ENCODE data around the gene AKR1B1. TPM values are rescaled to one million over a fixed set of nuclear protein-coding genes. Genes with fewer than 3 reads are reported as not detected.

Gene AKR1B1
- total RNA-seq, 1 experiment from 2014 or later = 166 TPM

GRCh38 chr7:134470864-134471263 lies 12.0 kb upstream of the AKR1B1 start:
- H3K9me3 ChIP-seq (ENCODE audit: control insufficient read depth, low read depth, low read length) = no peaks in the 10 kb centered on the region
- H3K4me2 ChIP-seq (ENCODE audit: insufficient read depth, insufficient read length, low read length) = no peak overlapping the region
- no peak overlapping the region for H2BK20ac ChIP-seq (ENCODE audit: low read depth, low read length, poor library complexity, severe bottlenecking)
- no peak overlapping the region for H3K9ac ChIP-seq (ENCODE audit: extremely low read depth, insufficient read length, low read length)
- H3K27me3 ChIP-seq (ENCODE audit: insufficient read depth, low read length) = no peaks in the 10 kb centered on the region
- H3K79me2 ChIP-seq (ENCODE audit: insufficient read depth, low read length) = no peaks in the 10 kb centered on the region
- DNase-seq = no peak
- Mint-ChIP-seq H3K9me3 (no peaks in the 10 kb centered on the region), H3K4me1 (peaks cover 2 to 5% of the 10 kb centered on the region in 2 experiments; a peak in 3 of 4 replicates), H3K36me3 (ENCODE audit: insufficient read depth in 1 of 3, low read depth in 3 of 3) (no peaks in the 10 kb centered on the region; a peak in 1 of 7 replicates), H3K27me3 (ENCODE audit: low read depth) (no peaks in the 10 kb centered on the region), H3K4me3 (no peak overlapping the region), H3K27ac (no peak overlapping the region)
- H3K79me1 ChIP-seq (ENCODE audit: insufficient read depth, low read depth, low read length, poor library complexity, severe bottlenecking) = no peaks in the 10 kb centered on the region
- no CpG with 5 or more reads among the region's 4 CpGs for WGBS (ENCODE audit: extremely low coverage, insufficient read length, low lambda C conversion rate)
- H2BK5ac ChIP-seq (ENCODE audit: insufficient read length, low read length) = no peak overlapping the region
- no peak overlapping the region for H4K91ac ChIP-seq (ENCODE audit: insufficient read length, low read depth, low read length)
- H4K20me1 ChIP-seq (ENCODE audit: control insufficient read depth, insufficient read depth, insufficient read length) = no peaks in the 10 kb centered on the region
- H3K56ac ChIP-seq (ENCODE audit: insufficient read length, low read depth, low read length) = no peak overlapping the region
- H4K5ac ChIP-seq (ENCODE audit: insufficient read length, low read depth, low read length) = no peak overlapping the region
- no peak overlapping the region for H2AFZ ChIP-seq (ENCODE audit: low read length)
- H3K23ac ChIP-seq (ENCODE audit: insufficient read length, low read depth, low read length) = no peak overlapping the region
- no peaks in the 10 kb centered on the region for H3K23me2 ChIP-seq (ENCODE audit: insufficient read length, low read depth, low read length, poor library complexity, severe bottlenecking)
- H3K4me1 ChIP-seq (ENCODE audit: insufficient read depth, low read length) = no peaks in the 10 kb centered on the region
- no peak overlapping the region for H2BK120ac ChIP-seq (ENCODE audit: low read depth, low read length, poor library complexity, severe bottlenecking)
- no peak overlapping the region for H3K14ac ChIP-seq (ENCODE audit: insufficient read depth, low read length)
- H4K8ac ChIP-seq (replicated peaks; ENCODE audit: insufficient read length, low read depth, low read length) = no peak overlapping the region
- no peak overlapping the region for H3K4ac ChIP-seq (ENCODE audit: low read depth, low read length)
- no peak overlapping the region for H3K18ac ChIP-seq (ENCODE audit: insufficient read length, low read depth, low read length)
- no peak overlapping the region for H3T11ph ChIP-seq (ENCODE audit: low read length)
- H2AK5ac ChIP-seq (ENCODE audit: insufficient read length, low read length) = no peak overlapping the region
- no peak overlapping the region for H3K27ac ChIP-seq (ENCODE audit: insufficient read length, low read depth, low read length)
- H2BK15ac ChIP-seq (ENCODE audit: low read depth, low read length) = no peak overlapping the region
- TF ChIP-seq CTCF (conservative IDR thresholded peaks at IDR 0.05) = no peak
- no peak overlapping the region for H2BK12ac ChIP-seq (ENCODE audit: insufficient read length, low read depth, low read length)

All from H9 (cell line).